Head of caudate nucleus (tissue), 42 donors: ENCODE results near the gene C4BPB.

Experiments
- DNase-seq, 42 donors: peaks; one replicate each; pipeline versions ENCODE4 v3.0.0 to v3.0.0-alpha.2; 2020 to 2021; ENCODE audit warnings: mixed read lengths in 7 of 42
- intact Hi-C: fragments of 100-400 bp; cut with DNase I; formaldehyde crosslinking; loops from one replicate; pipeline ENCODE4 v1.15.0; 2022

C4BPB gene

GRCh38 chr1:207078578-207079132, 10.0 kb upstream of the C4BPB start:
- intact Hi-C loops: no loop called here
- no peak for DNase-seq

DNA sequence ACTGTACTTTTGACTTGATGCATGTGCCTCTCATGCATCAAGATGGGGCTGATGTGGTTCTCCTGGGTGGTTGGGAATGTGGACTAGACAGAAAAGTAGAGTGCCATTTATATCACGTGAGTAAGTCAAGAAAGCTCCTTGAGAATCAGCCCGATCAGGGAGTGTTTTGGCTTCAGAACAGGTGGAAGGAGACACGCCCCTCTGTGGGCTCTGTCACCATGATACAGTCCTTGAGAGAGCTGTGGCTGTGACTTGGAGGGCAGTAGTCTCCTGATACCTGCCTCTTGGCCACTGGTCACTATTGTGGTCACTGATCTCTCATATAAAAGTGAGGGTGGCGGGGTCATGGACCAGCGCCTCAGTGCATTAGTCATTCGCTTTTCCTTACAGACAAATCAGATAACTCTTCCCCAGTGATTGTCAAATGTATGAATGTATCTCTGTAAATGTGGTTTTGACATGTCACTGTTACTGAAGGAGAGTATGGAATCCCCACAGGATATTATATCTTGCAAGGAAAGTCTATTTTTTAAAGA, 8.9 kb upstream of the C4BPB start:
- DNase-seq: no peak
- intact Hi-C loops: loop anchor here (5.0 kb wide), 1 partner anchor 328 kb away; no protein-coding TSS in a partner anchor

GRCh38 chr1:207081088-207081487, 7.6 kb upstream of the C4BPB start:
- DNase-seq: no peak

GRCh38 chr1:207081806-207082205, 6.9 kb upstream of the C4BPB start:
- intact Hi-C loops: loop anchor here (5.0 kb wide), 1 partner anchor 325 kb away; no protein-coding TSS in a partner anchor
- DNase-seq: no peak

More at GRCh38 chr1:207081088-207081487, 7.6 kb upstream of the C4BPB start:
- intact Hi-C loops: loop anchor here (5.0 kb wide), 1 partner anchor 326 kb away; no protein-coding TSS in a partner anchor

GRCh38 chr1:207084232-207084631, 4.4 kb upstream of the C4BPB start:
- no peak for DNase-seq
- intact Hi-C loops: loop anchor here (5.0 kb wide), 1 partner anchor 323 kb away; no protein-coding TSS in a partner anchor

GRCh38 chr1:207084701-207085180, 3.9 kb upstream of the C4BPB start:
- peak in 39 of 42 donors; percentile 11 to 86 (median 53) for DNase-seq
- intact Hi-C loops: loop anchor here (5.0 kb wide), 1 partner anchor 323 kb away; no protein-coding TSS in a partner anchor

- intact Hi-C loops: no loop called here
- DNase-seq: no peak
Observed at GRCh38 chr1:207085887-207086286, 2.8 kb upstream of the C4BPB start.

DNA sequence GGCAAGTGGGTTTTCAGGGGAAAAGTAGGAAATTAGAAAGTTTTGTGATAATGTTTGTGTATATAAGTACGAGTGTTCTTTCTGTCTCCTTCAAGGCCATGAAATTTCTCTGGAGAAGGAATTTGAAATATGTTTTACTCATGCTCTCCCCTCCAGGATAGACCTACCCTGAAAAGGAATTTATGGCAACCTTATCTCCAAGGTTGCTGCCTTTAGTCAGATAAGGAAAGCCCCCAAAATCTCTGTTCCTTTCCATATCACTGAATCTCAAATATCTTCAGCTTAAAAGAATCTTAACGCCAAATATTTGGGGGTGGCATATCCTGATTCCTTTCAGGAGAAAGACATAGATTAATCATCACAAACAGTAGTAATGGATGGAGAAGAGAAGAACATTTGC, 499 bp upstream of the C4BPB start:
- intact Hi-C loops: no loop called here
- no peak for DNase-seq

DNA sequence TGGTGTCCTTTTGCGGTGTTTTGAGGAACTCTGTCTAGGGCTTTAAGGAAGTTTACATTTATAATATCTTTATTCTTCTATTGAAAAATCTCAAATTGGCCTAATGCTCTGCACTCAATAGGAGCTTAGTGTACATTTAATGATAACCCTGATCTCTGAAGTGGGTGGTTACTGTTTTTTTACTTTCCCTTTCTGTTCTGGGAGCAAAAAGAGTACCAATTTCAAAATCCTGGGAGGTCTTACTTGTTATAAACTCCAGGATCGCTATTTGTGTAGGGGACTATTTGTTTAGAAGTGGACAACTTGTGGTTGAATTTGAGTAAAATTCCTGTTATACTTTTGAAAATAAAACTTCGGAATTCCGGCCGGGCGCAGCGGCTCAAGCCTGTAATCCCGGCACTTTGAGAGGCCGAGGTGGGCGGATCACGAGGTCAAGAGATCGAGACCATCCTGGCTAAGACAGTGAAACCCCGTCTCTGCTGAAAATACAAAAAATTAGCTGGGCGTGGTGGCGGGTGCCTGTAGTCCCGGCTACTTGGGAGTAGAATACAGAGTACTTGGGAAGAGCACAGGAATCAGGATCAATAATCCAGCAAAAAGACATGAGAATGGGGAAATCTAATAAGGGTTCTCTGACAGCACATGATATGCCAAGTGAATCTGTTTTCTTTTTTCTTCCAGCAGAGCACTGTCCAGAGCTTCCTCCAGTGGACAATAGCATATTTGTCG, 1.1 kb downstream of the C4BPB start:
- intact Hi-C loops: no loop called here

GRCh38 chr1:207091200-207091908, 2.7 kb downstream of the C4BPB start:
- intact Hi-C loops: no loop called here
- DNase-seq: no peak

More for the DNA sequence above, 1.1 kb downstream of the C4BPB start:
- no peak for DNase-seq

- no peak for DNase-seq
- intact Hi-C loops: no loop called here
Observed at GRCh38 chr1:207093944-207094343, 5.3 kb downstream of the C4BPB start.

- DNase-seq: peak in 3 of 42 donors; percentile 6 to 28 (median 9)
- intact Hi-C loops: no loop called here
Observed at GRCh38 chr1:207097871-207098324, 9.2 kb downstream of the C4BPB start.

DNA sequence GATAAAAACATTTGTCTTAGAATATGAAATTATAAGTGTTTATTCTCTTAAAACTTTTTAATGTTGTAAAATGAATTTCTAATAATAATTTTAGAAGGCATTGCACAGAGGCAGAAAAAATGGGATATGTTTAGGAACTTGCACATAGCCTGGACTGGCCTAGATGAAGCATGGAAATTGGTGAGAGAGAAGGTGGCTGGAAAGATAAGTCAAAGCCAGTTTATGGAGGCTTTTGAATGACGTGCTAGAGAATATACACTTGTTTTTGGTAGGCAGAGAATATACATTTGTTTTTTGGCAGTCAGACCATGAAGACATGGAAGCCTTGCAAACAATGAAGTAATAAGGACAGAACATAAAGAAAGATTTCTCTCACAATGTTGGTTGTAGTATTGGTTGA, 13.1 kb downstream of the C4BPB start:
- DNase-seq: no peak
- intact Hi-C loops: no loop called here

DNA sequence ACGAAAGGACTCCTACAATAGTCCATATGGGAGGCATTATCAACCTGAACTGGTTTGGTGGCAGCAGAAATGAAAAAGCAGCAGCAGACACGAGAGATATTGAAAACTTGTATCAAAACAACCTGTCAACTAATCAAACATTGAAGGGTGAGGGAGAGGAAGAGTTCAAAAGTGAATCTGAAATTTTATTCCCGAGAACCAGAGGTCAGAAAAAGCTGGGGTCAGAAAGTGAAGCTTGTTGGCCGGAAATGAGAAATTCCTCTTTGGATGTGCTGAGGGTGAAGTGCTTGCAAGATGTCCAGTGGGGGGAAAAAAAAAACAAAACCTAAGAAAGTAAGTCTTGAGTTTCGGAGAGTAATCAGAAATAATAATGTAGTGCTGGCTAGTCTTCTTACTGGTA, 13.5 kb downstream of the C4BPB start:
- DNase-seq: no peak
- intact Hi-C loops: no loop called here

DNA sequence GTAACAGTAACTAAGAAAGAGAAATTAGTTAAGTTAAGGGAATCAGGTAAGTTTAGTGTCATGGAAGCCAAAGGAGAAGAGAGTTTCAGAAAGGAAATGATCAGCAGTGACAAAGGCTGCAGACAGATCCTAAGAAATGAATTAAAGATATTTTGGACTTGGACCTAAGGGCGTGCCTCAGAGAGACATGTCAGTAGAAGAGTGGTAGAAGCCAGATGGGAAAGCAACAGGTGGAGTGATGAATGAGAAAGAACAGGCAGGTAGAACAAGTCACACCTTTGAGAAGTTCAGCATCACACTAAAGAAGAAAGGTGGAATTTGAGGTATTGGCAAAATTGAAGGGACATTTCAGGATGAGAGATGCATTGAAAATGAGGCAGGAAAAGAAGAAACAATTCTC, 14.0 kb downstream of the C4BPB start:
- intact Hi-C loops: no loop called here
- DNase-seq: no peak

DNA sequence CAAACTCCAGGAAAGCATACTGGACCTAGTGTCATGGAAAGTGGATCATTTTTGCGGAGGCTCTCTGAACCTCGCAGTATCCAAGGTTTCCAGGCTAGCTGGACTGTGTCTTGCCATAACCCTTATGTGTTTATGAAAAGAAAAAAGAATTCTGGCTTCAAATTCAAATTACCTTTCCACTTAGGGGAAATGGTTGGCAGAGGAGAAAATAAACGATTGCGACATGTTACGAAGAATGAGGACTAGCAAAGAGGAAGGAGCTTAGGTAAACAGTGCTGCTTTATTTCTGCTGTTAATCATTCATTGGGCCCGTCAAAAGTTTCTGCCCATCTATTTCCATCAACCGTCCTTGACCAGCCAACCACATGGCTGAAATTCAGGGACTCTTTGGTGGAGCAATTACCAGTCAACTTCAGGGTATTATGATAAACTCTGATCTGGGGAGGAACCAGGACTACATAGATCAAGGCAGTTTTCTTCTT, 15.3 kb downstream of the C4BPB start, which contains the start of gene C4BPA:
C4BPA (plus strand) TSS at position 342 of the 482 bp plus-strand sequence. CDS start 8,793 bp downstream, outside the sequence.
- DNase-seq: no peak
- intact Hi-C loops: no loop called here

DNA sequence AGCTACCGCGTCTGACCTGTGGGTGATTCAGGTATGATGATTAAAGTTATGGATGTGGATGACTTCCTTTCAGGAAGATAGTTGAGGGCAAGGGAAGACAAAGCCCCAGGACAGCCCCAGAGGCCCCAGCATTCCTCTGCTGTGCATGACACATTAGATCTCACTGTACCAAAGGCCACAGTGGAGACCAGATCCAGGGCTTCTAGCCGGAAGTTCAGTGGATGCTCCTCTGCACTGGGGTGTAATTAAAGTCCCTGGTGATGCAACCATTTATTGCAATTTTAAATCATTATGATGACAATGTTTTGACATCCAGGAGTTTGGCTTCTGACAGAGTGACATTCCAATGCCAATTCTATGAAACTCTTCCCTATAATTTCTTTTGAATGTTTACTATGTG, 20.3 kb downstream of the C4BPB start:
- intact Hi-C loops: no loop called here
- no peak for DNase-seq

- intact Hi-C loops: no loop called here
- DNase-seq: no peak
Observed at GRCh38 chr1:207112616-207113296, 24.1 kb downstream of the C4BPB start.

DNA sequence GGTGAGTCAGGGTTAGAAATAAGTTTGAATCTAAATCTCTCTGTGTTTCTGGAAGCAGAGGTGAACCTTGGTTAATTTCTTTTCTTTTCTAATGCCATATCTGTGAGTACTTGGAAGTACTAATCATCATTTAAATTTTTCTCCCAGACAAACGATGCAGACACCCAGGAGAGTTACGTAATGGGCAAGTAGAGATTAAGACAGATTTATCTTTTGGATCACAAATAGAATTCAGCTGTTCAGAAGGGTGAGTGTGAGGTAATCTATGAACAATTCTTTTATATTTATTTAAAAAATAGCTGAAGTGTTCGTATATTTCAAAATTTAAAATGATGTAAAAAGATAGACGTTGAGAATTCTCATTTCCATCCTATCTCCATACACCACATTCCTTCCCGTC, 26.6 kb downstream of the C4BPB start:
- no peak for DNase-seq

More for the DNA sequence above, 26.6 kb downstream of the C4BPB start:
- intact Hi-C loops: no loop called here
